ENCODE data around the gene GMFB.

The GMFB gene

DNA sequence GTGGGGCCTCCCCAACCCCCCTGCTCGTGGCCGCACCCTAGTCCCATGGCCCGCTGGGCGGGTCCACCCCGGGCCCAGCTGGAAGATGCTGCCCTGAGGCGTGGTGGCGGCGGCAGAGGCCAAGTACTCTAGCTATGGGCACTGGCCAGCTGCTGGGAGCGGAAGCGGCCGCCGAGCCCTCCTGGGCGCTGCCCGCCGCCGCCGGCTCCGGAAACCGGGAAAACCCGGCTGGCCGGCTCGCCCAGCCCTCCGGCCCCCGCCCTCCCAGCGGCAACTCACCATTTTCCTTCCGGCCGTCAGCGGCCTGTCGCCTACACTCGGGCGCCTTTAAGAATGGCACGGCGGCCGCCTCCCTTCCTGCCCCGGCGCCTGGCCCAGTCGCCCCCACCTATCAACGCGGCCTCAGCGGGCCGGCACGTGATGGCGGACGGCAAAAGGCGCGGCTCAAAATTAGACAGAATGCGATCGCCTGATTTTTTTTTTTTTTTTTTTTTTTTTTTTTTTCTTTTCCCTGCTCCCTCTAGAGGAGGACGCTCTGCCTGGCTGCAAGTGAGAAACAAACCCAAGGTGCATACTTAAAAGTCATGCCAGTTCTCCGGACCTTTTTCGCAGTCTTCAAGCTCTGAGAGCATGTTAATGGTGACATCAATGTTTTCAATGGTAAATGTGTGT, at the start of gene GMFB:
TSS of gene GMFB (minus strand) at position 335 of the 672 bp plus-strand sequence. CDS start at position 282, 53 bp downstream.
- in situ Hi-C loops (cut with MboI; ENCODE audit: low sequenced_read_pairs): no loop called here

DNA sequence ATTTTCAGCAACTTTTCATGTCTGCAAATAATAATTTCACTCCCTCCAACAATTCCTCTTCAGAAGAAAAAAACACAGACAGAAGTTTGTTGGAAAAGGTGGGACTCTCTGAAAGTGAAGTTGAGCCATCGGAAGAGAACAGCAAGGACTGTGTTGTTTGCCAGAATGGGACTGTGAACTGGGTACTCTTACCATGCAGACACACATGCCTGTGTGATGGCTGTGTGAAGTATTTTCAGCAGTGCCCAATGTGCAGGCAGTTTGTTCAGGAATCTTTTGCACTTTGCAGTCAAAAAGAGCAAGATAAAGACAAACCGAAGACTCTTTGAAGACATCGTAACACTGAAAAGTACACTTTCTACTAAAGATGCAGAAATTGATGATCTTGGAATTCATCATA, 49.3 kb upstream of the GMFB start:
- in situ Hi-C loops (cut with MboI; ENCODE audit: low sequenced_read_pairs): no loop called here

DNA sequence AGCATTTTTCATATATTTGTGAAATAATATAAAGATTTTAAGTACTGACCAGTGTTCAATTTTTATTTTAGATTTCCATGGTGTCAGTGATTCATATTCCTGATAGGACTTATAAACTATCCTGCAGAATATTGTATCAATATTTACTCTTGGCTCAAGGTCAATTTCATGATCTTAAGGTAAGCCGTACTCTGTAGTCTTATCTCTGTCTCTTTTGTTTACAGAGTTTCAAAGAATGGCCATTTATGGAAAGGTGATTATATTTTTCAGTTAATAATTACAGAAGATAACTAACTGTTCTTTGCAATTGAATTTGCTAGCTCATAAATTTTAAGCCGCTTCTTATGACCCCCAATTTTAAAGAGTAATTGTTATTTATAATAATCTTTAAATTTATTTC, 48.9 kb upstream of the GMFB start:
- in situ Hi-C loops (cut with MboI; ENCODE audit: low sequenced_read_pairs): no loop called here

DNA sequence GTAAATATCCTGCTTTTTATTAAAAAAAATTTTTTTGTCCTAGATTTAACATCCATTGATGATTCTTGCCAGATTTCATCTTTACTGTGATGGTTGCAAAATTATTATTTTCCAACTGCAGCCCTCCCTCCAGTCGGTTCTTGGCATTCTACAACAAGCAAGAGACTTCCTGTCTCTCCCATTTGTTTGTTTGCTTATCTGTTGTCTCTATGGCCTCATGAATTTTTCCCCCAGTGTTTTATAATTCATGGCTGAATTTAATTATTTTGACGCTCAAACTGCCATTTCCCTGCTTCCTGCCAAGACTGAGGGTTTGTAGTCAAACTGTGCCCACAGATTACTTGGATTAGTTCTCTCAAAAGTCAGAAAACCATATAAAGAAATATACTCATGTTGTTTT, 46.9 kb upstream of the GMFB start:
- in situ Hi-C loops (cut with MboI; ENCODE audit: low sequenced_read_pairs): no loop called here

DNA sequence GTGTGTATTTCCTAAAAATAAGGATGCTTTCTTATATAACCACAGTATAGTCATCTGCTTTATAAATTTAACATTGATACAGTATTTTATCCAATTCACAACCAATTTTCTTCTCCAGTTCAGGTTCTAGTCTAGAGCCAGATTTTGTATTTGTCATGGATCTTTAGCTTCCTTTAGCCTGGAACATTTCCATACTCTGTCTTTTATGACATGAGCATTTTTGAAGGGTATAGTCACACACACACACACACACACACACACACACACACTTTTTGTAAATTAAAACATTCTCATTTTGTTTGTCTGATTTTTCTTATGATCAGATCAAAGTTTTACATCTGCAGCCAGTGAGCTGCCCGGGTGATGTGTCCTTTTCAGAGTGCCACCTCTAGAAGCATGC, 46.3 kb upstream of the GMFB start:
- in situ Hi-C loops (cut with MboI; ENCODE audit: low sequenced_read_pairs): no loop called here

DNA sequence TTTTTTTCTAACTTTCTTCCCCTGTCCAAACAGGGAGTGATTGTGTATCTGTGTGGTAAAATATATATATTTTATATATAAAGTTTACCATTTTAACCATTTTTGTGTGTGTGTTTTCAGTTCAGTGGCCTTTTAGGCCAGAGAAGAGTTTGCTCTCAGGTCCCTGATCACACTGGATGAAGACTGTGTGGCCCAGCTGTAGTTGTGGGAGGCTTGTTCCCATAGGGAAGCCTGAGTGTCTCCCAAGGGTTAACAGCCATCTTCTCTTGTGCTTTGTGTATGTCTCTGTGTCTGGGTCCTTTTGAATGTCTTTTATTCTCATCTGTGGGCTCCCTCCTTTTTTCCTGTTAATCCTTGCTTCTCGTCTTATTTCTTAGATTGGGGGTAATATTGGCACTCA, 44.3 kb upstream of the GMFB start:
- in situ Hi-C loops (cut with MboI; ENCODE audit: low sequenced_read_pairs): no loop called here

DNA sequence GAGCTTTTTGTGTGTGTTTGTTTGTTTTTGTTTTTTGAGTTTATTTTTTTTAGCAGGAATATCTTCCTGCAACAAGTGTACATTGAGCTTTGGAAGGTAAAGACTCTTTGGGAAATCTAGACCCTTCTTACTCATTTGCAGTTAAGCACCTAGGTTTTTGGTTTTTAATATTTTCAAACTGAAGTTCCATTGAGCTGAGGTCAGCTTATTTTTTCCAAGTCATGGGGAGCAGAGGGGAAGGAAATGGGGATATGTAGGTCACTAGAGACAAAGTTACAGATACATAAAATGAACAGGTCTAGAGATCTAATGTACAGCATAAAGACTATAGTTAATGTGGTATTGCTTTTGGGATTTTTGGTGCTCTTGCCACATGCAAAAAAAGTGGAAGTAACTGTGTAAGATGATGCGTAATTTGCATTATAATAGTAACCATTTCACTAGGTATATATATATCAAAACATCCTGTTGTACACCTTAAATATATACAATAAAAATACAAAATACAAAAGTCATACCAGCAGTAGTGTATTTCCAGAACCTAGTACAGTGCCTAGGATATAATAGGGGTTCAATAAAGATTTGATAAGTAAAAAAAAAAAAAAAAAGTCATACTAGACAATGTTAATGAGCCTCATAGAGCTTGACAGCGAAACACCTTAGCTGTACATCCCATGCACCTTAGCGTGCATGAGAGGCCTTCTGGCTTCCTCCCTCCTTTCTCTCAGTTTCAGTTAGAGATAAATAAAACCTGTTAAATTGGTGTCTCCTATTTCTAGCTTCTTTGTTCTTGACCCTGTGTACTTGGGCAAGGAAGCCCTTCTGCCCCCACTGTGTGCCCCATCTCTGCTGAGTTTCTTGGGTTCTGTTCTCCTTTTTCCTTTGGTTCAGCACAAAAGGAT, 43.6 kb upstream of the GMFB start:
- in situ Hi-C loops (cut with MboI; ENCODE audit: low sequenced_read_pairs): no loop called here

DNA sequence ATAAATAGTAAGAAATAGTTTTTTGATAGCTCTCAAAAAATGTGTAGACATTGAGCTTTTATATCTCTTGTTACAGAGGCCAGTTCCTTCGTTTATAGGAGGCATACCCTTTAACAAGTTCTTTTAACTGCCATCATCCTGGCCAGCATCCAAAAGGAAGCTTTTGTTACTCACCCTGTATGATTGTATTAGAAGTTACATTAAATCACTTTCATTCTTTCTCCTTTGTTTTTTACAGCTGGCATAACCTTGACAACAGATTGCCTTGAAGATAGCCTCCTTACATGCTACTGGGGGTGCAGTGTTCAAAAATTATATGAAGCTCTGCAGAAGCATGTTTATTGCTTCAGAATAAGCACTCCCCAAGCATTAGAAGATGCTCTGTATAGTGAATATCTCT, 41.0 kb upstream of the GMFB start:
- in situ Hi-C loops (cut with MboI; ENCODE audit: low sequenced_read_pairs): no loop called here

DNA sequence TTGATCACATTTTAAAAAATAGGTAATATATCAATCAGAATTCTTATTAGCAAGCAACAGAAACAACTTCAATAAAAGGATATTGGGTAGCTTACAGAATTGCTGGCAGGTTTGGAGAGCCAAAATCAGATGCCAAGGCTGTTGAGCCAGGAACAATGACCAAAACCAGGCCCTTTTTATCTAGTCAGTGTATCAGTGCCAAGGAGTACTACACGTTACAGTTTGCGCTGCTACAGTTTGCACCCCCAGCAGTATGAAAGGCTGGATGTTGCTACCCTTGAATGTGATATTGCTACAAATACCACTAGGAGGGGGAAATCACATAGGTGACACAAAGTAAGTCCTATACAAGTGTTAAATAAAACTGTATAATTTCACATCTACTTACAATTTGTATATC, 40.2 kb upstream of the GMFB start:
- in situ Hi-C loops (cut with MboI; ENCODE audit: low sequenced_read_pairs): no loop called here

DNA sequence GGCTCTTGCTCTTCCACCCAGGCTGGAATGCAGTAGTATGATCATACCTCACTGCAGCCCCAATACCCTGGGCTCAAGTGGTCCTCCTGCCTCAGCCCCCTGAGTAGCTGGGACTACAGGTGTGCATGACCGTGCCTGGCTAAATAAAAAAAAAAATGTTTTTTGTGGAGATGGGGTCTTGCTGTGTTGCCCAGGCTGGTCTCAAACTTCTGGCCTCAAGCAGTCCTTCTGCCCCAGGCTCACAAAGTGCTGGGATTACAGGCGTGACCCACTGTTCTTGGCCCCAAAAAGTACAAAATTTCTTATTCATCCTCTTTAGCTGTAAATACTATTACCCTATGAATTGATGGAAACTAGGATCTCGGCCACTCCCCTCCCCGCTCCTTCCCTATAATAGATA, 35.6 kb upstream of the GMFB start:
- in situ Hi-C loops (cut with MboI; ENCODE audit: low sequenced_read_pairs): no loop called here

DNA sequence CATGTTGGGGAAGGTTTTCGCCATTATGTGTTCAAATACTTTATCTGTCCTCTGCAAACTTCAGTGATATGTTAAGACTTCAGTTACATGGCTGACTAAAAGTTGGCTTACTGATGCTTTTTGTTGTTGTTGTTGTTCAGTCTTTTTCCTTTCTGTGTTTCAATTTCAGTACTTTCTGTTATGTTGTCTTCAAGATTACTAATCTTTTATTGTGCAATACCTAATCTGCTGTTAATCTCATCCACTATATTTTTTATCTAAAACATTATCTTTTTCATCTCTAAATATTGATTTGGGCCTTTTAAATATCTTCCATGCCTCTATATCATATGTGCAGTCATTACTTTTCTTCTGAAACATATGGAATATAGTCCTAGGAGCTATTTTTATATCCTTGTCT, 27.9 kb upstream of the GMFB start:
- in situ Hi-C loops (cut with MboI; ENCODE audit: low sequenced_read_pairs): no loop called here

DNA sequence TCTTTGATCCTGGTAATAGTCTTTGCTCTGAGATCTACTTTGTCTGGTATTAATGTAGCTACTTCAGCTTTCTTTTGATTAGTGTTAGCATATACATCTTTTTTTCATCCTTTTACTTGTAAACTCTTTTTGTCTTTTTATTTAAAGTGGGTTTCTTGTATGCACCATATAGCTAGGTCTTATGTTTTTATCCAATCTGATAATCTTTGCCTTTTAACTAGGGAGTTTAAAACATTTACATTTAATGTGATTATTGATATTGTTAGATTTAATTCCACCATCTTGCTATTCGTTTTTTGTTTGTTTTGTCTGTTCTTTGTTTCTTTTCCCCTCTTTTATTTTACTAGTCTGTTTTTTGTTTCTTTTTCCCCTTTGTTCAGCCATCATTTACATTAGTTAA, 26.9 kb upstream of the GMFB start:
- in situ Hi-C loops (cut with MboI; ENCODE audit: low sequenced_read_pairs): no loop called here

DNA sequence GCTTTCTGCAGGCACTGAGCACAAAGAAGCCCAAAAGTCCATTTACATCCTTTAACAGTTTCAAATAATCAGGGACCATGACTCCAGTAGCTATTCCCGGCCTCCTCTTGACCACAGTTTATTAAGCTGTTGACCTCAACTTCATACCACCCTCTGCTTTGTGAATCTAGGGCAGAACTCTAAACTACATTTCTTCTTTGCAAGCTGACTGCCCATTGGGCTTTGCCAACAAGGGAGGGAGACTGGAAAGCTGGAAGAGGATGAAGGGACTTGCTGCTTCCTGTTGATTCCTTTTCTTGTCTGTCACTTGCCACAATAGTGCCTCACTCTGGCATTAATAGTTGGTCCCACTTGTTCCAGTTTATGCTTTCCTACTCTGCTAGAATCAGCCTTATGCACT, 23.6 kb upstream of the GMFB start:
- in situ Hi-C loops (cut with MboI; ENCODE audit: low sequenced_read_pairs): no loop called here

DNA sequence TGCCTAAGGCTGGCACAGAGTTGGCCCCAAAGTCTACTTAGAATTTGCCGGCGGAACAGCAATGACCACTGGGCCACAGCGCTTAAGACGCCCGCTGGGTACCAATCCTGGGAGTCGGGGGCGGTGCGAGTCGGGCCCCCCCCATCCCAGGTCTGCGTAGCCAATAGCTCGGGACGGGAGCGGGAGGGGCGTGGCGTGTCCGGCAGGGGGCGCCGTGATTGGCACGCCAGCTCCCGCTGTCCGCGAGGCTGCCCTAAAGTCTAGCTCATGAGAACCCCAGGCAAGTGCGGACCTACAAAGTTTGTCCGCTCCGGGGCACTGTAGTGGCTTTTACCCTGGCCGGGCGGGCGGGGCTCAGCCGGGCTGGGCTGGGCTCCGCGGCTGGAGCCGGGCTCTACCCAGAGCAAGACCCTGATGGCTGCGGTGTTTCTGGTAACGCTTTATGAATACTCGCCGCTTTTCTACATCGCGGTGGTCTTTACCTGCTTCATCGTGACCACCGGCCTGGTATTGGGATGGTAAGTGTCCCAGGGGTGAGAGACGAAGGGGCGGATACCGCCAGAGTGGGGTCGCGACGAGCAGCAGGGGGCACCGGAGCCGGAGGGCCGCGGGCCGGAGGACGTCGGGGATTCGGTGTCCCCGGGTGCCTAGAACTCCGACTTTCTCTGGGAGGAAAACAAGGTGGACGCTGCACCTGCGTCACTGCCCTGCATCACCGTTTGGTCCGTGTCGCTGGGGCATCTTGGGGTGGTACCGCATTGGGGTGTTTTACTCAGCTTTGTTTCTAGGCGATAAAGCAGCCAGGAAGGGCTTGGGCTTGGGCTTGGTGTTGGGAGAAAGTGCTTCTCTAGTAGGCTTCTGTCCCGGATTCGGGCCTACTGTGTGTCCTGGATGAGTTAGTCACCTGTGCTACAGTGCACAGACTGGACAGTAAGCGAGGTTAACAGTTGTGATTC, 21.0 kb upstream of the GMFB start, which contains the start of gene CGRRF1:
TSS of gene CGRRF1 (plus strand) at position 361 of the 956 bp plus-strand sequence. CDS start at position 415, 54 bp downstream.
- in situ Hi-C loops (cut with MboI; ENCODE audit: low sequenced_read_pairs): no loop called here

DNA sequence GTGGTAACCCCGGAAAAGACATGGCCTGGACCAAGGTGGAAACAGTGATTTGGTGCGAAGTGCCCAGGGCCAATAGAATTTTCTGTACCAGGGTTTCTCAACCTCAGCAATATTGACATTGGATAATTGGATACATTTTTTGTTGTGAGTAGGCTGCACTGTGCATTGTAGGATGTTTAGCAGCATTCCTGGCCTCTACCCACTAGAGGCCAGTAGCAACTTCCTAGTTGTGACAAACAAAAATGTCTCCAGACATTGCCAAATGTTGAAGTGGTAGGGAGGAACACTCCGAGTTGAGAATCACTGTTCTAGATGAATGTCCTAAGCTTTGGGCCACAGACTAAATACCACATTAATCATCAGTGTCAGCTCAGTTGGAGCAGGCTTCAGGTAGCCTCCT, 14.7 kb upstream of the GMFB start:
- in situ Hi-C loops (cut with MboI; ENCODE audit: low sequenced_read_pairs): no loop called here

DNA sequence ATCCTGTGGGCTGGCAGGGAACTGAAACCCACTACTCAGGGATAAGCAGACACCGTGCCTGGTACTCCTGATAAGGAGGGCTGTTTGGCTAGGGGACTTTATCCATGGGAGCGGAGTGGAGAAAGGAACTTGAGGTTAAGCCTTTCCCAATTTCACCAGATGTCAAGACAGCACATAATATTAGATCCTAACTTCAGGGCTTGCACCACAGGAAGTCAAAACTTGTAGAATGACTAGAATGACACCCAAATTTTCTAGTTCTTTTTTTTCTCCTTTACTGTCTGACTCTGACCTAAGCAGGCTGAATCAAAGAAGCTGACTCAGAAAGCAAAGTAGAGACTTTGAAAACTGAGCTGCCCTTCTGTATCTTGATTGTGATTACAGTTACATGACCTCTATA, 13.8 kb upstream of the GMFB start:
- in situ Hi-C loops (cut with MboI; ENCODE audit: low sequenced_read_pairs): no loop called here

DNA sequence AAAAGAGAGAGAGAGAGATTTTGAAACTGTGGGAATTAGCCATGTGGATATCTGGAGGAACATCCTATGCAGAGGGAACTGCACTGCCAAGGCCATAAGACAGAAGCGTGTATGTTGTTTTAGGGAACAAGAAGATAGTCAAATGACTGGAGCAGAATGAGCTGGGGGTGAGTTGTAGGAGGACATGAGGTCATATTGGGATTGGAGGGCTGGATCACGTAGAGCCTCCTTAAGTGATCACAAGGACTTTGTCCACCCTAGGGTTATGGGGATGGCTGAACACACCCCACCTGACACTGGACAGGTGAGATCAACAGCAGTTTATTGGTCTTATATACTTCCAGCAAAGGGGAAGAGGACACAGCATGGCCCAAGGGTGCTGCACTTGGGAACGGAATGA, 12.7 kb upstream of the GMFB start:
- in situ Hi-C loops (cut with MboI; ENCODE audit: low sequenced_read_pairs): no loop called here

DNA sequence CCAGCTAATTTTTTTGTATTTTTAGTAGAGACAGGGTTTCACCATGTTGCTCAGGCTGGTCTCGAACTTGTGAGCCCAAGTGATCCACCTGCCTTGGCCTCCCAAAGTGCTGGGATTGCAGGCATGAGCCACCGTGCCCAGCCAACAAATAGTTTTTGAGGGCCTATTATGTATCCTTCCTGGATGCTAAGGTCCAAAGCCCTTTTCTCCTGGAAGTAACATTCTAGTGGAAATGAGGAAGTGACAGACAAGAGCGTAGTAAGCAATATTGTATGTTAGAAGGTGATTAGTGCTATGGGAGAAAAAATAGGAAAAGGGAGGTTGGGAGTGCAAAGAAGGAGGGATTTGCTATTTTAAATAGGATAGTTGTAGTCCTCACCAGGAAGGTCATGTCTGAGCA, 12.0 kb upstream of the GMFB start:
- in situ Hi-C loops (cut with MboI; ENCODE audit: low sequenced_read_pairs): no loop called here

DNA sequence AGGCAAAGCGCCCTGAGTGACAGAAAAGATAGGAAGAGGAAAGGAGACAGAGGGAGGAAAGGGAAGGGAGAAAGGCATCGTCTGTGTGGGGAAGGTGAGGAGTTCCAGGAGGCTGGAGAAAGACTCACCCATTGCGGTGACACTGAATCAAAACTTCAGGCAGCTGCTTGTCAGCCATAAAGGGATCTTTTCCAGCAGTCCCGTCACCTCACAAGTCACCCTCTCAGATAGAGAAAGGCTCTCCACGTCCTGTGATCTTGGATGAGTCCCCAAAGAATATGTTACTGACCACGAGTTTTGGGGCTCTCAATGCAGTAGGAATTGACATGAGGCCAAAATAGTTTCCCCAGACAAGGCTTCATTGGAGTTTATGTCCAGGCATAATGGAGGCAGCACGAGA, 9.8 kb upstream of the GMFB start:
- in situ Hi-C loops (cut with MboI; ENCODE audit: low sequenced_read_pairs): no loop called here

DNA sequence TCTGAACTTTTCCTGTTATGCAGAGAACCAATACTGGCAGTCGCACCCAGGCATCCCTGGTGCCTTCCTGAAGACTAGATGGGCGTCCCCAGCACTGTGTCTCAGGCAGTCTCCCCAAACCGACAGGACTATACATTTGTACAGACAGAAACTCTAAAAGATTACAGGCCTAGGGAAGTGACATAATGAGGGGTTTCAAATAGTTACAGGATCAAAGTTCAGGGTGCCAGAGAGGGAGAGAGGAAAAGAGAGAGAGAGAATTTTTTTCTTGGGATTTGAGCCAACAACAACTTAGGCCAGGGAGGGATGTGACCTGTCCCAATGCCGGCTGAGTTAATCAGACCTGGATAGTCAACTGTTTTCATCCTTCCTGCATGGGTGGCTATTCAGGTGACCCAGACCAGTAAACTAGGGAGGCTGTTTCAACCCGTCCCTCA, 9.3 kb upstream of the GMFB start:
- in situ Hi-C loops (cut with MboI; ENCODE audit: low sequenced_read_pairs): no loop called here

DNA sequence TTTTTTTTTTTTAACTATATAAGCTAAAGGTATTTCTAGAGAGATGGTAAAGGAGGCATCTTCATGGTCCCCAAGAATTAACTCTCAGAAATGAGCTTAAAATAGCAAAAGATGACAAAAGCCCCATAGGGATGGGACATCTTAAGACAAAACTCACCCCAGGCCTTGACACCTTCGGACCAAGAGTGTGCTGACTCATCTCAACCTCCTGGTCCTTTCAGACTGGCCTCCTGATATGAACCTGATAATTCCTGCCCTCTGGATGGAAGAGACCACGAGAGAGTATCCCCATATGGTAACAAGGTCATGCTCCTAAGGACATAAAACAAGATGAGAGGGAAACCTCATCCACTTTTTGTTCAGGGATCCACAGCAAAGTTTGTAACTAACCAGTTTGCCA, 8.4 kb upstream of the GMFB start:
- in situ Hi-C loops (cut with MboI; ENCODE audit: low sequenced_read_pairs): no loop called here
